ENCODE measurements around the gene CEP104. TPM values are rescaled to one million over a fixed set of nuclear protein-coding genes. Genes with fewer than 3 reads are reported as not detected.

CEP104 gene
- total and polyA plus RNA-seq, 10 of the 15 experiments (the other 5 are each of a cell fraction or from before 2014, with no cell fraction given), result 7.2 to 34.8 (median 19.3) TPM

- TF ChIP-seq BMI1 (IDR thresholded peaks at IDR 0.05; ENCODE audit: borderline replicate concordance) (no peak), HDAC2 (IDR thresholded peaks at IDR 0.05) (no peak), JUND (IDR thresholded peaks at IDR 0.05; ENCODE audit: low read depth, low read length) (no peak), BACH1 (IDR thresholded peaks at IDR 0.05; ENCODE audit: borderline replicate concordance) (no peak)
Observed at GRCh38 chr1:3865606-3866160, 8.7 kb upstream of the CEP104 start (continued).

GRCh38 chr1:3864884-3865283 lies 7.9 kb upstream of the CEP104 start:
- no peak overlapping the region for H3K4me2 ChIP-seq (ENCODE audit: control insufficient read depth, insufficient read depth)
- BruUV-seq (replicated peaks), result no TSS peak
- POLR2A ChIA-PET, result interaction anchor here (0.6 kb wide), 1 partner anchor 78 kb away, joined by 3 read pairs; no protein-coding TSS in a partner anchor
- ATAC-seq (no peak), FAIRE-seq (no peak), DNase-seq (ENCODE audit: low read depth, low spot score) (peak; percentile 5)
- H3K9ac ChIP-seq (ENCODE audit: control insufficient read depth, insufficient read depth, low read length), result no peak overlapping the region
- 63% methylated on average over 6 of the region's 6 CpGs for WGBS (ENCODE audit: insufficient coverage, insufficient replicate concordance, low lambda C conversion rate, missing lambda C conversion rate)
- CTCF ChIA-PET, result no interaction called here
- H3K79me2 ChIP-seq (ENCODE audit: control insufficient read depth, insufficient read depth, low read length), result no peaks in the 10 kb centered on the region
- no peak overlapping the region for H2AFZ ChIP-seq (ENCODE audit: control insufficient read depth, low read depth, low read length)
- peaks cover 6% of the 10 kb centered on the region for H3K4me1 ChIP-seq (ENCODE audit: control insufficient read depth, insufficient read depth, low read length)
- H4K20me1 ChIP-seq (ENCODE audit: control insufficient read depth, insufficient read depth), result no peaks in the 10 kb centered on the region
- H3K27me3 ChIP-seq (replicated peaks in 1 of 2; ENCODE audit: control insufficient read depth in 2 of 2, insufficient read depth in 2 of 2, low read length in 1 of 2), result no peaks in the 10 kb centered on the region
- SMC1A ChIA-PET (ENCODE audit: uncharacterized antibody, unreplicated experiment), result no interaction called here
- in situ Hi-C loops (cut with MboI) (no loop called here), intact Hi-C loops (cut with micrococcal nuclease; ENCODE audit: unreplicated experiment) (no loop called here)
- H3K9me3 ChIP-seq (replicated peaks; ENCODE audit: control insufficient read depth, insufficient read depth, low read length), result no peaks in the 10 kb centered on the region; the same call in 2 of the 3 replicates
- no peak overlapping the region for H3K4me3 ChIP-seq
- TF ChIP-seq HDAC2 (IDR thresholded peaks at IDR 0.05) (no peak), FOS (IDR thresholded peaks at IDR 0.05; ENCODE audit: borderline replicate concordance, extremely low read depth, insufficient read length) (no peak), KLF5 (IDR thresholded peaks at IDR 0.05; ENCODE audit: partially characterized antibody) (no peak), ZNF384 (IDR thresholded peaks at IDR 0.05; ENCODE audit: borderline replicate concordance, low read depth, low read length) (peak; percentile 73; the same call in 1 of the 2 replicates)
- no peak overlapping the region for H3K27ac ChIP-seq (ENCODE audit: control insufficient read depth, insufficient read depth)
- RAD21 ChIA-PET (ENCODE audit: unreplicated experiment), result no interaction called here
- H3K36me3 ChIP-seq (ENCODE audit: control insufficient read depth in 2 of 2, insufficient read depth in 2 of 2, low read length in 1 of 2), result peaks cover 0 to 2% of the 10 kb centered on the region in 2 experiments; a peak in 2 of 4 replicates
